PFSK-1 (cell line): ENCODE measurements around the gene TREM2.

Source experiments
- FOXP2 ChIP-seq: optimal IDR thresholded peaks from 2 replicates; pipeline ENCODE3; 2011; ENCODE audit warnings: borderline replicate concordance, control low read depth, inconsistent platforms; ENCODE audit not compliant: insufficient read depth; ENCODE audit errors: extremely low read length, extremely low read depth
- POLR2AphosphoS5 ChIP-seq: IDR thresholded peaks from 2 replicates; pipeline ENCODE4 v1.6.1; 2012; ENCODE audit warnings: low read depth, mild to moderate bottlenecking, control low read depth, low read length, moderate library complexity
- REST ChIP-seq, 2 experiments: IDR thresholded peaks; 2 replicates each; pipeline versions ENCODE4 v1.6.1 to v1.8.0; 2011 to 2012; ENCODE audit warnings: low read depth in 2 of 2, low read length in 2 of 2, control low read depth in 1 of 2, inconsistent platforms in 1 of 2, mild to moderate bottlenecking in 1 of 2, moderate library complexity in 1 of 2; ENCODE audit not compliant: insufficient read depth in 1 of 2
- SIN3A ChIP-seq: IDR thresholded peaks from 2 replicates; pipeline ENCODE4 v1.6.1; 2012; ENCODE audit warnings: mild to moderate bottlenecking, low read length, moderate library complexity, borderline replicate concordance; ENCODE audit not compliant: insufficient read depth
- TAF1 ChIP-seq: IDR thresholded peaks from 2 replicates; pipeline ENCODE4 v1.6.1; 2012; ENCODE audit warnings: low read length, control low read depth, borderline replicate concordance; ENCODE audit not compliant: insufficient read depth

GRCh38 chr6:41197234-41197633 lies 34.3 kb upstream of the TREM2 start:
- TF ChIP-seq REST (IDR thresholded peaks at IDR 0.05; ENCODE audit: insufficient read depth in 1 of 2, low read depth in 2 of 2, low read length in 2 of 2) (no peak), TAF1 (no peak), SIN3A (no peak), POLR2AphosphoS5 (no peak), FOXP2 (no peak)
